ENCODE data around the gene HEATR3. TPM values are rescaled to one million over a fixed set of nuclear protein-coding genes. Genes with fewer than 3 reads are reported as not detected.

The HEATR3 gene
- total RNA-seq, 5 donors from 2014 or later (not counting 1 experiment from before 2014, with no cell fraction given): 17.0 to 28.4 (median 24.6) TPM

- 94% methylated on average over 3 of the region's 8 CpGs for WGBS (ENCODE audit: insufficient coverage)
- H3K27ac Mint-ChIP-seq: no peak overlapping the region
- Histone ChIP-seq H3K4me3 (ENCODE audit: control insufficient read depth in 1 of 2, extremely low read depth in 1 of 2, low read length in 1 of 2) (no peak overlapping the region), H3K27me3 (replicated peaks in 1 of 2; ENCODE audit: control insufficient read depth in 2 of 2, extremely low read depth in 1 of 2, insufficient read depth in 2 of 2, low read length in 1 of 2) (no peaks in the 10 kb centered on the region), H3K9me3 (no peaks in the 10 kb centered on the region), H3K4me1 (ENCODE audit: control insufficient read depth in 1 of 2, extremely low read depth in 1 of 2, insufficient read depth in 2 of 2, low read length in 2 of 2) (no peaks in the 10 kb centered on the region), H3K27ac (ENCODE audit: low read length) (no peak overlapping the region), H3K36me3 (ENCODE audit: control insufficient read depth in 2 of 2, extremely low read depth in 1 of 2, insufficient read depth in 1 of 2, low read length in 1 of 2) (peaks cover 11 to 60% of the 10 kb centered on the region in 2 donors)
- peaks cover 2 to 9% (median 7%) of the 10 kb centered on the region in 3 donors for H3K4me1 Mint-ChIP-seq
- H3K4me3 Mint-ChIP-seq: no peak overlapping the region
- CTCF ChIA-PET: interaction anchor here in 1 of 2 donors (0.6 kb wide), 1 partner anchor 157 kb away, joined by 3 read pairs; no protein-coding TSS in a partner anchor
- DNase-seq (no peak), ATAC-seq (replicated peaks in 1 of 4) (no peak)
- POLR2A ChIA-PET: interaction anchor here in 1 of 2 donors (0.6 to 0.7 kb wide), 2 partner anchors 53 to 77 kb away, joined by 3 to 4 read pairs; no protein-coding TSS in a partner anchor
- H3K9me3 Mint-ChIP-seq: no peaks in the 10 kb centered on the region
- peaks cover 68% of the 10 kb centered on the region for H3K36me3 Mint-ChIP-seq
- H3K27me3 Mint-ChIP-seq: no peaks in the 10 kb centered on the region
Measured at GRCh38 chr16:50083996-50084395, 18.2 kb downstream of the HEATR3 start.

- Mint-ChIP-seq H3K4me3 (no peak overlapping the region), H3K27me3 (no peaks in the 10 kb centered on the region), H3K4me1 (peaks cover 0 to 7% (median 0%) of the 10 kb centered on the region in 3 donors), H3K9me3 (no peaks in the 10 kb centered on the region), H3K27ac (no peak overlapping the region), H3K36me3 (peaks cover 64% of the 10 kb centered on the region)
- ChIA-PET POLR2A (no interaction called here), CTCF (no interaction called here)
- no CpG with 5 or more reads among the region's 6 CpGs for WGBS (ENCODE audit: insufficient coverage)
- no peak for ATAC-seq (replicated peaks in 1 of 4)
- DNase-seq: no peak
- Histone ChIP-seq H3K4me1 (ENCODE audit: control insufficient read depth in 1 of 2, extremely low read depth in 1 of 2, insufficient read depth in 2 of 2, low read length in 2 of 2) (no peaks in the 10 kb centered on the region), H3K27ac (ENCODE audit: low read length) (no peak overlapping the region), H3K4me3 (ENCODE audit: control insufficient read depth in 1 of 2, extremely low read depth in 1 of 2, low read length in 1 of 2) (no peak overlapping the region), H3K27me3 (replicated peaks in 1 of 2; ENCODE audit: control insufficient read depth in 2 of 2, extremely low read depth in 1 of 2, insufficient read depth in 2 of 2, low read length in 1 of 2) (no peaks in the 10 kb centered on the region), H3K9me3 (no peaks in the 10 kb centered on the region), H3K36me3 (ENCODE audit: control insufficient read depth in 2 of 2, extremely low read depth in 1 of 2, insufficient read depth in 1 of 2, low read length in 1 of 2) (peaks cover 4 to 61% of the 10 kb centered on the region in 2 donors)
Measured at GRCh38 chr16:50086176-50086575, 20.4 kb downstream of the HEATR3 start.

- Mint-ChIP-seq H3K4me3 (no peak overlapping the region), H3K27me3 (no peaks in the 10 kb centered on the region), H3K36me3 (peaks cover 64% of the 10 kb centered on the region), H3K27ac (no peak overlapping the region), H3K4me1 (peaks cover 0 to 3% (median 0%) of the 10 kb centered on the region in 3 donors), H3K9me3 (no peaks in the 10 kb centered on the region)
- H3K4me1 ChIP-seq (ENCODE audit: control insufficient read depth in 1 of 2, extremely low read depth in 1 of 2, insufficient read depth in 2 of 2, low read length in 2 of 2): no peaks in the 10 kb centered on the region
- POLR2A ChIA-PET: no interaction called here
- no peak overlapping the region for H3K27ac ChIP-seq (ENCODE audit: low read length)
- WGBS (ENCODE audit: insufficient coverage): 75% methylated on average over 2 of the region's 3 CpGs
- H3K27me3 ChIP-seq (replicated peaks in 1 of 2; ENCODE audit: control insufficient read depth in 2 of 2, extremely low read depth in 1 of 2, insufficient read depth in 2 of 2, low read length in 1 of 2): no peaks in the 10 kb centered on the region
- DNase-seq (no peak), ATAC-seq (replicated peaks in 1 of 4) (no peak)
- peaks cover 5 to 64% of the 10 kb centered on the region in 2 donors for H3K36me3 ChIP-seq (ENCODE audit: control insufficient read depth in 2 of 2, extremely low read depth in 1 of 2, insufficient read depth in 1 of 2, low read length in 1 of 2)
- CTCF ChIA-PET: no interaction called here
- no peaks in the 10 kb centered on the region for H3K9me3 ChIP-seq
- no peak overlapping the region for H3K4me3 ChIP-seq (ENCODE audit: control insufficient read depth in 1 of 2, extremely low read depth in 1 of 2, low read length in 1 of 2)
Measured at GRCh38 chr16:50088302-50088701, 22.5 kb downstream of the HEATR3 start.

GRCh38 chr16:50092891-50093290 is 27.1 kb downstream of the HEATR3 start:
- no peaks in the 10 kb centered on the region for H3K9me3 ChIP-seq
- ChIA-PET POLR2A (no interaction called here), CTCF (interaction anchor here in 1 of 2 donors (0.6 kb wide), 1 partner anchor 103 kb away, joined by 3 read pairs; no protein-coding TSS in a partner anchor)
- H3K27me3 ChIP-seq (replicated peaks in 1 of 2; ENCODE audit: control insufficient read depth in 2 of 2, extremely low read depth in 1 of 2, insufficient read depth in 2 of 2, low read length in 1 of 2): no peaks in the 10 kb centered on the region
- H3K4me1 Mint-ChIP-seq: peaks cover 0 to 6% (median 3%) of the 10 kb centered on the region in 3 donors
- peaks cover 41% of the 10 kb centered on the region for H3K36me3 Mint-ChIP-seq
- H3K9me3 Mint-ChIP-seq: no peaks in the 10 kb centered on the region
- H3K27ac ChIP-seq (ENCODE audit: low read length): no peak overlapping the region
- H3K36me3 ChIP-seq (ENCODE audit: control insufficient read depth in 2 of 2, extremely low read depth in 1 of 2, insufficient read depth in 1 of 2, low read length in 1 of 2): peaks cover 9 to 33% of the 10 kb centered on the region in 2 donors
- no peaks in the 10 kb centered on the region for H3K27me3 Mint-ChIP-seq
- DNase-seq (no peak), ATAC-seq (replicated peaks in 1 of 4) (no peak)
- no peak overlapping the region for H3K4me3 Mint-ChIP-seq
- no peak overlapping the region for H3K27ac Mint-ChIP-seq
- no peaks in the 10 kb centered on the region for H3K4me1 ChIP-seq (ENCODE audit: control insufficient read depth in 1 of 2, extremely low read depth in 1 of 2, insufficient read depth in 2 of 2, low read length in 2 of 2)
- no peak overlapping the region for H3K4me3 ChIP-seq (ENCODE audit: control insufficient read depth in 1 of 2, extremely low read depth in 1 of 2, low read length in 1 of 2)
- no CpG with 5 or more reads among the region's 6 CpGs for WGBS (ENCODE audit: insufficient coverage)

GRCh38 chr16:50093607-50094539 is 28.1 kb downstream of the HEATR3 start:
- H3K27ac Mint-ChIP-seq: peak overlapping the region in 1 of 2 donors; percentile 72
- Histone ChIP-seq H3K4me1 (ENCODE audit: control insufficient read depth in 1 of 2, extremely low read depth in 1 of 2, insufficient read depth in 2 of 2, low read length in 2 of 2) (no peaks in the 10 kb centered on the region), H3K4me3 (ENCODE audit: control insufficient read depth in 1 of 2, extremely low read depth in 1 of 2, low read length in 1 of 2) (no peak overlapping the region), H3K9me3 (no peaks in the 10 kb centered on the region), H3K36me3 (ENCODE audit: control insufficient read depth in 2 of 2, extremely low read depth in 1 of 2, insufficient read depth in 1 of 2, low read length in 1 of 2) (peaks cover 9 to 27% of the 10 kb centered on the region in 2 donors), H3K27me3 (replicated peaks in 1 of 2; ENCODE audit: control insufficient read depth in 2 of 2, extremely low read depth in 1 of 2, insufficient read depth in 2 of 2, low read length in 1 of 2) (no peaks in the 10 kb centered on the region), H3K27ac (ENCODE audit: low read length) (no peak overlapping the region)
- H3K9me3 Mint-ChIP-seq: no peaks in the 10 kb centered on the region
- no peaks in the 10 kb centered on the region for H3K27me3 Mint-ChIP-seq
- H3K4me1 Mint-ChIP-seq: peaks cover 0 to 6% (median 3%) of the 10 kb centered on the region in 3 donors
- ATAC-seq (replicated peaks in 1 of 4) (peak in 2 of 4 experiments; percentile 19 to 24), DNase-seq (peak in 31 of 35 experiments; percentile 1 to 49 (median 11))
- 94% methylated on average over 8 of the region's 12 CpGs for WGBS (ENCODE audit: insufficient coverage)
- CTCF ChIA-PET: interaction anchor here in 1 of 2 donors (0.6 kb wide), 1 partner anchor 103 kb away, joined by 4 read pairs; no protein-coding TSS in a partner anchor
- no peak overlapping the region for H3K4me3 Mint-ChIP-seq
- H3K36me3 Mint-ChIP-seq: peaks cover 35% of the 10 kb centered on the region
- POLR2A ChIA-PET: interaction anchor here in 1 of 2 donors (0.5 kb wide), 1 partner anchor 33 kb away, joined by 4 read pairs; no protein-coding TSS in a partner anchor

GRCh38 chr16:50096791-50097190 is 31.0 kb downstream of the HEATR3 start:
- H3K4me1 ChIP-seq (ENCODE audit: control insufficient read depth in 1 of 2, extremely low read depth in 1 of 2, insufficient read depth in 2 of 2, low read length in 2 of 2): no peaks in the 10 kb centered on the region
- Mint-ChIP-seq H3K36me3 (peaks cover 40% of the 10 kb centered on the region), H3K27me3 (no peaks in the 10 kb centered on the region), H3K9me3 (no peaks in the 10 kb centered on the region), H3K27ac (no peak overlapping the region), H3K4me1 (peaks cover 0 to 6% (median 3%) of the 10 kb centered on the region in 3 donors), H3K4me3 (no peak overlapping the region)
- H3K9me3 ChIP-seq: no peaks in the 10 kb centered on the region
- peaks cover 9 to 39% of the 10 kb centered on the region in 2 donors for H3K36me3 ChIP-seq (ENCODE audit: control insufficient read depth in 2 of 2, extremely low read depth in 1 of 2, insufficient read depth in 1 of 2, low read length in 1 of 2)
- H3K4me3 ChIP-seq (ENCODE audit: control insufficient read depth in 1 of 2, extremely low read depth in 1 of 2, low read length in 1 of 2): no peak overlapping the region
- no peak for ATAC-seq (replicated peaks in 1 of 4)
- WGBS (ENCODE audit: insufficient coverage): 100% methylated on average over 1 of the region's 3 CpGs
- CTCF ChIA-PET: interaction anchor here in 1 of 2 donors (0.6 to 0.7 kb wide), 2 partner anchors 112 to 710 kb away, joined by 3 read pairs; no protein-coding TSS in a partner anchor
- no peaks in the 10 kb centered on the region for H3K27me3 ChIP-seq (replicated peaks in 1 of 2; ENCODE audit: control insufficient read depth in 2 of 2, extremely low read depth in 1 of 2, insufficient read depth in 2 of 2, low read length in 1 of 2)
- no peak overlapping the region for H3K27ac ChIP-seq (ENCODE audit: low read length)
- POLR2A ChIA-PET: no interaction called here
- DNase-seq: no peak

All from T-cell (primary cell).